H9 (cell line): Measurements from ENCODE around the gene TMTC3. TPM values are rescaled to one million over a fixed set of nuclear protein-coding genes. Genes with fewer than 3 reads are reported as not detected.

Source experiments
- DNase-seq: peaks from one replicate; pipeline ENCODE4 v3.0.0-alpha.2; 2017
- H2AFZ ChIP-seq: one replicate; pipeline ENCODE4 v1.6.1; 2013; ENCODE audit warnings: mild to moderate bottlenecking, low read length, control low read depth, moderate library complexity
- H2AK5ac ChIP-seq: 2 replicates; pipeline ENCODE4 v1.6.1; 2013; ENCODE audit warnings: low read length, control low read depth, mixed read lengths; ENCODE audit not compliant: insufficient read length
- H2BK120ac ChIP-seq: one replicate; pipeline ENCODE4 v1.6.1; 2013; ENCODE audit warnings: low read depth, mild to moderate bottlenecking, low read length, control low read depth, inconsistent platforms; ENCODE audit not compliant: poor library complexity, severe bottlenecking
- H2BK12ac ChIP-seq: 2 replicates; pipeline ENCODE4 v1.6.1; 2013; ENCODE audit warnings: low read length, control low read depth, mixed read lengths, low read depth; ENCODE audit not compliant: insufficient read length
- H2BK15ac ChIP-seq: 2 replicates; pipeline ENCODE4 v1.6.1; 2013; ENCODE audit warnings: low read depth, low read length, control low read depth
- H2BK20ac ChIP-seq: one replicate; pipeline ENCODE4 v1.6.1; 2013; ENCODE audit warnings: low read depth, mild to moderate bottlenecking, low read length, control low read depth, inconsistent platforms; ENCODE audit not compliant: poor library complexity, severe bottlenecking
- H2BK5ac ChIP-seq: 2 replicates; pipeline ENCODE4 v1.6.1; 2013; ENCODE audit warnings: low read length, control low read depth, mixed read lengths; ENCODE audit not compliant: insufficient read length
- H3K14ac ChIP-seq: 2 replicates; pipeline ENCODE4 v1.6.1; 2013; ENCODE audit warnings: low read length, control low read depth; ENCODE audit not compliant: insufficient read depth
- H3K18ac ChIP-seq: 2 replicates; pipeline ENCODE4 v1.6.1; 2013; ENCODE audit warnings: low read depth, mild to moderate bottlenecking, mixed read lengths, low read length, control low read depth; ENCODE audit not compliant: insufficient read length
- H3K23ac ChIP-seq: 2 replicates; pipeline ENCODE4 v1.6.1; 2013; ENCODE audit warnings: low read length, control low read depth, mixed read lengths, low read depth; ENCODE audit not compliant: insufficient read length
- H3K23me2 ChIP-seq: 2 replicates; pipeline ENCODE4 v1.6.1; 2013; ENCODE audit warnings: low read depth, mild to moderate bottlenecking, mixed read lengths, low read length, control low read depth; ENCODE audit not compliant: insufficient read length, poor library complexity, severe bottlenecking
- H3K27ac ChIP-seq: 2 replicates; pipeline ENCODE4 v1.5.1; 2013; ENCODE audit warnings: low read length, control low read depth, mixed read lengths, low read depth; ENCODE audit not compliant: insufficient read length
- H3K27me3 ChIP-seq: 2 replicates; pipeline ENCODE4 v1.6.1; 2013; ENCODE audit warnings: low read length, control low read depth, inconsistent platforms; ENCODE audit not compliant: insufficient read depth
- H3K4ac ChIP-seq: 2 replicates; pipeline ENCODE4 v1.6.1; 2013; ENCODE audit warnings: low read depth, mild to moderate bottlenecking, control low read depth, inconsistent platforms, low read length, moderate library complexity
- H3K4me1 ChIP-seq: 2 replicates; pipeline ENCODE4 v1.6.1; 2013; ENCODE audit warnings: low read length, control low read depth, inconsistent platforms; ENCODE audit not compliant: insufficient read depth
- H3K4me2 ChIP-seq: 2 replicates; pipeline ENCODE4 v1.6.1; 2013; ENCODE audit warnings: low read length, control low read depth, mixed read lengths; ENCODE audit not compliant: insufficient read length, insufficient read depth
- H3K56ac ChIP-seq: 2 replicates; pipeline ENCODE4 v1.6.1; 2013; ENCODE audit warnings: low read depth, mild to moderate bottlenecking, mixed read lengths, low read length, control low read depth; ENCODE audit not compliant: insufficient read length
- H3K79me1 ChIP-seq: 2 replicates; pipeline ENCODE4 v1.6.1; 2013; ENCODE audit warnings: low read depth, mild to moderate bottlenecking, moderate library complexity, low read length, control low read depth, inconsistent platforms; ENCODE audit not compliant: insufficient read depth, poor library complexity, severe bottlenecking
- H3K79me2 ChIP-seq: 2 replicates; pipeline ENCODE4 v1.6.1; 2013; ENCODE audit warnings: low read length, control low read depth, inconsistent platforms; ENCODE audit not compliant: insufficient read depth
- H3K9ac ChIP-seq: 2 replicates; pipeline ENCODE4 v1.6.1; 2013; ENCODE audit warnings: low read length, control low read depth, mixed read lengths; ENCODE audit not compliant: insufficient read length; ENCODE audit errors: extremely low read depth
- H3K9me3 ChIP-seq: one replicate; pipeline ENCODE4 v1.6.1; 2013; ENCODE audit warnings: low read depth, low read length, inconsistent platforms; ENCODE audit not compliant: control insufficient read depth
- H3T11ph ChIP-seq: one replicate; pipeline ENCODE4 v1.6.1; 2013; ENCODE audit warnings: mild to moderate bottlenecking, low read length, control low read depth, inconsistent platforms
- H4K20me1 ChIP-seq: one replicate; pipeline ENCODE4 v1.6.1; 2013; ENCODE audit not compliant: control insufficient read depth, insufficient read length, insufficient read depth
- H4K5ac ChIP-seq: 2 replicates; pipeline ENCODE4 v1.6.1; 2013; ENCODE audit warnings: low read depth, mild to moderate bottlenecking, mixed read lengths, low read length, control low read depth; ENCODE audit not compliant: insufficient read length
- H4K8ac ChIP-seq: replicated peaks from 2 replicates; pipeline ENCODE4 v1.6.1; 2013; ENCODE audit warnings: low read length, control low read depth, mixed read lengths, low read depth; ENCODE audit not compliant: insufficient read length
- H4K91ac ChIP-seq: 2 replicates; pipeline ENCODE4 v1.6.1; 2013; ENCODE audit warnings: low read depth, mild to moderate bottlenecking, moderate library complexity, mixed read lengths, low read length, control low read depth; ENCODE audit not compliant: insufficient read length
- H3K27ac Mint-ChIP-seq, 3 experiments: 2 replicates in 2 of 3; 3 replicates in 1 of 3; pipeline ENCODE4 v1.8.0; 2020 to 2021; ENCODE audit warnings: mixed read lengths in 3 of 3, mild to moderate bottlenecking in 1 of 3, moderate library complexity in 1 of 3
- H3K27me3 Mint-ChIP-seq: 2 replicates; pipeline ENCODE4 v1.8.0; 2021; ENCODE audit warnings: low read depth, mild to moderate bottlenecking, moderate library complexity, mixed read lengths
- H3K36me3 Mint-ChIP-seq, 3 experiments: 2 replicates in 2 of 3; 3 replicates in 1 of 3; pipeline ENCODE4 v1.8.0; 2020 to 2021; ENCODE audit warnings: low read depth in 3 of 3, mixed read lengths in 3 of 3; ENCODE audit not compliant: insufficient read depth in 1 of 3
- H3K4me1 Mint-ChIP-seq, 2 experiments: 2 replicates each; pipeline ENCODE4 v1.8.0; 2020; ENCODE audit warnings: mixed read lengths in 2 of 2
- H3K4me3 Mint-ChIP-seq, 2 experiments: 2 replicates in 1 of 2; 3 replicates in 1 of 2; pipeline ENCODE4 v1.8.0; 2020 to 2021; ENCODE audit warnings: mild to moderate bottlenecking in 2 of 2, mixed read lengths in 2 of 2, moderate library complexity in 1 of 2
- H3K9me3 Mint-ChIP-seq, 2 experiments: 2 replicates in 1 of 2; 3 replicates in 1 of 2; pipeline ENCODE4 v1.8.0; 2020; ENCODE audit warnings: mild to moderate bottlenecking in 2 of 2, mixed read lengths in 2 of 2, moderate library complexity in 1 of 2
- total RNA-seq: library from RNA; stranded (reverse); gene quantifications from 2 replicates; pipeline ENCODE4 v1.2.1, GENCODE V29; 2021
- TF ChIP-seq, protein P1 (sequence below): fragments of 200-600 bp; sonication (generic); conservative IDR thresholded peaks from 3 replicates; pipeline ENCODE4 v1.8.0; 2021; ENCODE audit warnings: antibody characterized with exemption, mild to moderate bottlenecking

The TMTC3 gene
- total RNA-seq, 1 experiment from 2014 or later = 37.7 TPM

- Mint-ChIP-seq H3K9me3 (peaks cover 11 to 29% of the 10 kb centered on the region in 2 experiments), H3K4me1 (no peaks in the 10 kb centered on the region), H3K36me3 (peaks cover 0 to 2% (median 0%) of the 10 kb centered on the region in 3 experiments; a peak in 5 of 7 replicates), H3K4me3 (no peak overlapping the region), H3K27me3 (no peaks in the 10 kb centered on the region), H3K27ac (no peak overlapping the region)
- Histone ChIP-seq H3K9me3 (no peaks in the 10 kb centered on the region), H2AFZ (no peak overlapping the region), H2AK5ac (no peak overlapping the region), H3K27ac (no peak overlapping the region), H2BK20ac (no peak overlapping the region), H4K5ac (no peak overlapping the region), H3K18ac (no peak overlapping the region), H3K79me2 (no peaks in the 10 kb centered on the region), H3K23me2 (no peaks in the 10 kb centered on the region), H4K91ac (no peak overlapping the region), H3K79me1 (no peaks in the 10 kb centered on the region), H4K20me1 (no peaks in the 10 kb centered on the region), H3K56ac (no peak overlapping the region), H3T11ph (no peak overlapping the region), H2BK12ac (no peak overlapping the region), H3K9ac (no peak overlapping the region), H3K4me2 (no peak overlapping the region), H3K14ac (no peak overlapping the region), H2BK120ac (no peak overlapping the region), H2BK5ac (no peak overlapping the region), H3K4me1 (no peaks in the 10 kb centered on the region), H3K4ac (no peak overlapping the region), H3K27me3 (no peaks in the 10 kb centered on the region), H4K8ac (no peak overlapping the region), H3K23ac (no peak overlapping the region), H2BK15ac (no peak overlapping the region)
- DNase-seq = no peak
- TF ChIP-seq, protein P1, sequence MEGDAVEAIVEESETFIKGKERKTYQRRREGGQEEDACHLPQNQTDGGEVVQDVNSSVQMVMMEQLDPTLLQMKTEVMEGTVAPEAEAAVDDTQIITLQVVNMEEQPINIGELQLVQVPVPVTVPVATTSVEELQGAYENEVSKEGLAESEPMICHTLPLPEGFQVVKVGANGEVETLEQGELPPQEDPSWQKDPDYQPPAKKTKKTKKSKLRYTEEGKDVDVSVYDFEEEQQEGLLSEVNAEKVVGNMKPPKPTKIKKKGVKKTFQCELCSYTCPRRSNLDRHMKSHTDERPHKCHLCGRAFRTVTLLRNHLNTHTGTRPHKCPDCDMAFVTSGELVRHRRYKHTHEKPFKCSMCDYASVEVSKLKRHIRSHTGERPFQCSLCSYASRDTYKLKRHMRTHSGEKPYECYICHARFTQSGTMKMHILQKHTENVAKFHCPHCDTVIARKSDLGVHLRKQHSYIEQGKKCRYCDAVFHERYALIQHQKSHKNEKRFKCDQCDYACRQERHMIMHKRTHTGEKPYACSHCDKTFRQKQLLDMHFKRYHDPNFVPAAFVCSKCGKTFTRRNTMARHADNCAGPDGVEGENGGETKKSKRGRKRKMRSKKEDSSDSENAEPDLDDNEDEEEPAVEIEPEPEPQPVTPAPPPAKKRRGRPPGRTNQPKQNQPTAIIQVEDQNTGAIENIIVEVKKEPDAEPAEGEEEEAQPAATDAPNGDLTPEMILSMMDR = no peak
Measured at GRCh38 chr12:88218293-88218692, 76.2 kb downstream of the TMTC3 start.
